PC-9 (cell line): Measurements from ENCODE around the gene RUSF1.

ENCODE experiments used
- EZH2 ChIP-seq: fragments of 200-600 bp; sonication (generic); IDR thresholded peaks from 2 replicates; pipeline ENCODE4 v1.8.0; 2017; ENCODE audit warnings: antibody characterized with exemption, low read depth
- TF ChIP-seq, protein P1 (sequence below): fragments of 200-600 bp; sonication (generic); conservative IDR thresholded peaks from 2 replicates; pipeline ENCODE4 v1.6.1; 2017; ENCODE audit warnings: mixed run types, antibody characterized with exemption, mild to moderate bottlenecking, moderate library complexity

DNA sequence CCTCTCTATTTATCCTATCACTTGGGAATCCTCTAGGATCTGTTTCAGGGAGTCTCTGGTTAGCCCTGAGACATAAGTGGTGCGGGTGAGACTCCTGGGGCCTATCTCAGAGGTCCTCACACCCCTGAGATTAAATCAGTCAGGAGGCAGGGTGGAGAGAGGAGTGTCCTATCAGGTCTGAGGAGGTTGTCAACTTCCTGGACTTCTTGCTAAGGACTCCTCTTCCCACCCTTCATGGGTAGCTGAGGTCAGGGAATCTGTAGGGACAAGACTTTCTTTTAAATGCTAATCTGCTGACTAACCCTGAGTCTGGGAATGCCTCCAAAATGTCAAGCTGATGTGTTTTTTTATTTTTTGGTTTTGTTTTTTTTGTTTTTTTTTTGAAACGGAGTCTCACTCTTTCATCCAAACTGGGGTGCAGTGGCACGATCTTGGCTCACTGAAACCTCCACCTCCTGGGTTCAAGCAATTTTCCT is 55.5 kb downstream of the RUSF1 start:
- TF ChIP-seq, protein P1, sequence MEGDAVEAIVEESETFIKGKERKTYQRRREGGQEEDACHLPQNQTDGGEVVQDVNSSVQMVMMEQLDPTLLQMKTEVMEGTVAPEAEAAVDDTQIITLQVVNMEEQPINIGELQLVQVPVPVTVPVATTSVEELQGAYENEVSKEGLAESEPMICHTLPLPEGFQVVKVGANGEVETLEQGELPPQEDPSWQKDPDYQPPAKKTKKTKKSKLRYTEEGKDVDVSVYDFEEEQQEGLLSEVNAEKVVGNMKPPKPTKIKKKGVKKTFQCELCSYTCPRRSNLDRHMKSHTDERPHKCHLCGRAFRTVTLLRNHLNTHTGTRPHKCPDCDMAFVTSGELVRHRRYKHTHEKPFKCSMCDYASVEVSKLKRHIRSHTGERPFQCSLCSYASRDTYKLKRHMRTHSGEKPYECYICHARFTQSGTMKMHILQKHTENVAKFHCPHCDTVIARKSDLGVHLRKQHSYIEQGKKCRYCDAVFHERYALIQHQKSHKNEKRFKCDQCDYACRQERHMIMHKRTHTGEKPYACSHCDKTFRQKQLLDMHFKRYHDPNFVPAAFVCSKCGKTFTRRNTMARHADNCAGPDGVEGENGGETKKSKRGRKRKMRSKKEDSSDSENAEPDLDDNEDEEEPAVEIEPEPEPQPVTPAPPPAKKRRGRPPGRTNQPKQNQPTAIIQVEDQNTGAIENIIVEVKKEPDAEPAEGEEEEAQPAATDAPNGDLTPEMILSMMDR = no peak
- TF ChIP-seq EZH2 = no peak
